Dermis lymphatic vessel endothelial cell (primary cell): ENCODE data around the gene PGK2. TPM values are rescaled to one million over a fixed set of nuclear protein-coding genes. Genes with fewer than 3 reads are reported as not detected.

ENCODE experiments used
- total RNA-seq: library from RNA; depleted of rRNA; stranded (reverse); fragments of >200 nt; gene quantifications from 2 replicates; pipeline ENCODE4 v1.2.1, GENCODE V29; 2014

PGK2 gene
- not detected in 2 replicates for total RNA-seq

GRCh38 chr6:49787176-49787575 lies at the start of gene PGK2:
TSS of gene PGK2 (minus strand) at chr6:49787285. CDS start at chr6:49787187, 98 bp downstream.

GRCh38 chr6:49744259-49744658 lies 42.8 kb downstream of the PGK2 start, which contains the start of gene CRISP3:
TSS of gene CRISP3 (minus strand) at chr6:49744388. CDS start at chr6:49744367, 21 bp downstream.

Other genes starting within 250 kb of the PGK2 start
- gene C6orf141, start 236.6 kb downstream of the PGK2 start, total RNA-seq = 56.2 and 79.6 TPM in 2 replicates
- gene RHAG, start 150.4 kb downstream of the PGK2 start, total RNA-seq = 0.09 and 0.11 TPM in 2 replicates
- not detected in 2 replicates for gene CRISP2, start 73.7 kb downstream of the PGK2 start, total RNA-seq
- not detected in 2 replicates for gene CRISP3, start 42.9 kb downstream of the PGK2 start, total RNA-seq
- gene CRISP1, start 79.2 kb upstream of the PGK2 start, total RNA-seq = not detected in 2 replicates
- not detected in 2 replicates for gene DEFB114, start 176.9 kb upstream of the PGK2 start, total RNA-seq
- gene DEFB113, start 182.3 kb upstream of the PGK2 start, total RNA-seq = not detected in 2 replicates
- not detected in 2 replicates for gene DEFB110, start 234.7 kb upstream of the PGK2 start, total RNA-seq